ENCODE data around the gene RIBC1. TPM values are rescaled to one million over a fixed set of nuclear protein-coding genes. Genes with fewer than 3 reads are reported as not detected.

RIBC1 gene
- total RNA-seq, 6 experiments from 2014 or later, result 0.21 to 0.43 (median 0.36) TPM

DNA sequence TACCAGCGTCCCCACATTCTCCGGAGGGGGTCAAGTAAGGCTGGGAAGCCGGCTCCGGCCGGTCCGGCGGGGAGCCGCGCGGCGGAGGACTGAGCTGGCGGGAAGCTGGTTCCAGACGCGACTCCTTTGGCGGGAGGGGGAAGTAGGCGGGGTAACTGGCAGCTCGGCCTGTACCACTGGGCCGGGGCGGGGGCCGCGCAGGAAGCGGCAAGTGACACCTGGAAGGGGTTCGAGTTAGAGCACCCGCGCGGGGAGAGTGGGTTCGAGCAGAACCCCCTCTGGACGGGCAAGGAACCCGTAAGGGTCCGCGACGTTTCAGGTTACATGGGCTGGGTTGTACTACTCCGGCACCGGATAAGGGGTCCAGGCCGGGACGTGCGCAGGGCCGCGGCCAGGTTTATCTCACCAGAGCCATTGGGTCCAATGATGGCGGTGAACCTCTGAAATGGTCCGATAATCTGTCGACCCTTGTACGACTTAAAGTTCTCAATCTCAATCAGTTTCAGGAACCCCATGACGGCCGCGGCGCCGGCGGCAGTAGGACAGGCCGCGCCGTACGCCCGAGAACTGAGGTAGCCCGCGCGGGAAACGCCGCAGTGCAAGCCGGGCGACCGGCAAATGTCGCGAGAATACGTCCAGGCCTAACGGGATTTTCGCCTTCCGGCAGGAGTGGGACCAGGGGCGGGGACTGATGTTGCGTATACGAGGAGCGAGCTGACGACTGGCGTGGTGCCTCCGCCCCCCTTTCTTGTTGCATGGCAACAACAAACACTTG is 400 bp upstream of the RIBC1 start, which contains the start of gene SMC1A:
Gene SMC1A, minus strand, starts transcription at position 569 of the 775 bp plus-strand sequence. Its CDS starts 54 bp downstream, at position 515.
- DNase-seq, result peak; percentile 97
- Mint-ChIP-seq H3K9me3 (no peaks in the 10 kb centered on the region), H3K27ac (peak within 1 kb of the TSS; percentile 94), H3K4me1 (ENCODE audit: low read depth) (peaks cover 32% of the 10 kb centered on the region), H3K27me3 (ENCODE audit: insufficient read depth) (peaks cover 3% of the 10 kb centered on the region), H3K4me3 (peak within 1 kb of the TSS; percentile 91), H3K36me3 (ENCODE audit: low read depth) (peaks cover 5% of the 10 kb centered on the region; the same call in 1 of the 2 replicates)
- TF ChIP-seq, protein P1, sequence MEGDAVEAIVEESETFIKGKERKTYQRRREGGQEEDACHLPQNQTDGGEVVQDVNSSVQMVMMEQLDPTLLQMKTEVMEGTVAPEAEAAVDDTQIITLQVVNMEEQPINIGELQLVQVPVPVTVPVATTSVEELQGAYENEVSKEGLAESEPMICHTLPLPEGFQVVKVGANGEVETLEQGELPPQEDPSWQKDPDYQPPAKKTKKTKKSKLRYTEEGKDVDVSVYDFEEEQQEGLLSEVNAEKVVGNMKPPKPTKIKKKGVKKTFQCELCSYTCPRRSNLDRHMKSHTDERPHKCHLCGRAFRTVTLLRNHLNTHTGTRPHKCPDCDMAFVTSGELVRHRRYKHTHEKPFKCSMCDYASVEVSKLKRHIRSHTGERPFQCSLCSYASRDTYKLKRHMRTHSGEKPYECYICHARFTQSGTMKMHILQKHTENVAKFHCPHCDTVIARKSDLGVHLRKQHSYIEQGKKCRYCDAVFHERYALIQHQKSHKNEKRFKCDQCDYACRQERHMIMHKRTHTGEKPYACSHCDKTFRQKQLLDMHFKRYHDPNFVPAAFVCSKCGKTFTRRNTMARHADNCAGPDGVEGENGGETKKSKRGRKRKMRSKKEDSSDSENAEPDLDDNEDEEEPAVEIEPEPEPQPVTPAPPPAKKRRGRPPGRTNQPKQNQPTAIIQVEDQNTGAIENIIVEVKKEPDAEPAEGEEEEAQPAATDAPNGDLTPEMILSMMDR (IDR thresholded peaks at IDR 0.05), result no peak

DNA sequence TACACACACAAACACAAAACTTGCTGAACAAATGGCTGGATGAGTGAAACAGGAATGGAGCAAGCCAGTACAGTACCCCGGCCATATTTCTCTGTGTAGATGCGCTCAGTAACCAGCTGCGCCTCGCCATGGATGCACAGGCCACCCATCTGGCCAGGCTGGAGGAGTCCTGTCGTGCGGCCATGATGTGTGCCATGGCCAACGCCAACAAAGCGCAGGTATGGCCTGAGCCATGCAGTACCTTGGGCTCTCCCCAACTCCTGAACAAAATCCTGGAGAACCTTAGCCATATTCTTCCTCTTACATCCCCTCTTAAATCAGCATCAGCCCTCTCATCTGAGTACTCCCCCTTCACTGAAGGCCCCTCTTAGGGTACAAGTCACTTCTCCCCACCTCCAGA is 7.1 kb downstream of the RIBC1 start:
- TF ChIP-seq, protein P1 (IDR thresholded peaks at IDR 0.05), result no peak
- peaks cover 15% of the 10 kb centered on the region; the same call in 1 of the 2 replicates for H3K36me3 Mint-ChIP-seq (ENCODE audit: low read depth)
- no peaks in the 10 kb centered on the region for H3K9me3 Mint-ChIP-seq
- H3K27me3 Mint-ChIP-seq (ENCODE audit: insufficient read depth), result no peaks in the 10 kb centered on the region; the same call in 1 of the 2 replicates
- DNase-seq, result no peak
- no peak overlapping the region; the same call in 1 of the 2 replicates for H3K27ac Mint-ChIP-seq
- peaks cover 5% of the 10 kb centered on the region for H3K4me1 Mint-ChIP-seq (ENCODE audit: low read depth)
- H3K4me3 Mint-ChIP-seq, result no peak overlapping the region

DNA sequence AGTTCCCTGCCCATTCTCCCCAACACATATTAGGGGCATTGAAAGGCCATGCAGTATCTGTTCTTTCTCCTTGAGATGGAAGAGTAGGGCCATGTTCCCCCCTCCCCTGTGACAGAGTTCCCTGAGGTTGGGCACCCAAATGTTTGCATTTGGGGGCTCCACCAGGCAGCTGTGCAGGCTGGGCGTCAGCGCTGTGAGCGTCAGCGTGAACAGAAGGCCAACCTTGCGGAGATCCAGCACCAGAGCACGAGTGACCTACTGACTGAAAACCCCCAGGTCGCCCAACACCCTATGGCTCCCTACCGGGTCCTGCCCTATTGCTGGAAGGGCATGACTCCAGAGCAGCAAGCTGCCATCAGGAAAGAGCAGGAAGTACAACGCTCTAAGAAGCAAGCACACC is 7.6 kb downstream of the RIBC1 start:
- Mint-ChIP-seq H3K4me1 (ENCODE audit: low read depth) (peaks cover 7% of the 10 kb centered on the region), H3K27ac (no peak overlapping the region; the same call in 1 of the 2 replicates), H3K36me3 (ENCODE audit: low read depth) (peaks cover 15% of the 10 kb centered on the region; the same call in 1 of the 2 replicates), H3K27me3 (ENCODE audit: insufficient read depth) (no peaks in the 10 kb centered on the region; the same call in 1 of the 2 replicates), H3K4me3 (no peak overlapping the region), H3K9me3 (no peaks in the 10 kb centered on the region)
- TF ChIP-seq, protein P1 (IDR thresholded peaks at IDR 0.05), result no peak
- no peak for DNase-seq

DNA sequence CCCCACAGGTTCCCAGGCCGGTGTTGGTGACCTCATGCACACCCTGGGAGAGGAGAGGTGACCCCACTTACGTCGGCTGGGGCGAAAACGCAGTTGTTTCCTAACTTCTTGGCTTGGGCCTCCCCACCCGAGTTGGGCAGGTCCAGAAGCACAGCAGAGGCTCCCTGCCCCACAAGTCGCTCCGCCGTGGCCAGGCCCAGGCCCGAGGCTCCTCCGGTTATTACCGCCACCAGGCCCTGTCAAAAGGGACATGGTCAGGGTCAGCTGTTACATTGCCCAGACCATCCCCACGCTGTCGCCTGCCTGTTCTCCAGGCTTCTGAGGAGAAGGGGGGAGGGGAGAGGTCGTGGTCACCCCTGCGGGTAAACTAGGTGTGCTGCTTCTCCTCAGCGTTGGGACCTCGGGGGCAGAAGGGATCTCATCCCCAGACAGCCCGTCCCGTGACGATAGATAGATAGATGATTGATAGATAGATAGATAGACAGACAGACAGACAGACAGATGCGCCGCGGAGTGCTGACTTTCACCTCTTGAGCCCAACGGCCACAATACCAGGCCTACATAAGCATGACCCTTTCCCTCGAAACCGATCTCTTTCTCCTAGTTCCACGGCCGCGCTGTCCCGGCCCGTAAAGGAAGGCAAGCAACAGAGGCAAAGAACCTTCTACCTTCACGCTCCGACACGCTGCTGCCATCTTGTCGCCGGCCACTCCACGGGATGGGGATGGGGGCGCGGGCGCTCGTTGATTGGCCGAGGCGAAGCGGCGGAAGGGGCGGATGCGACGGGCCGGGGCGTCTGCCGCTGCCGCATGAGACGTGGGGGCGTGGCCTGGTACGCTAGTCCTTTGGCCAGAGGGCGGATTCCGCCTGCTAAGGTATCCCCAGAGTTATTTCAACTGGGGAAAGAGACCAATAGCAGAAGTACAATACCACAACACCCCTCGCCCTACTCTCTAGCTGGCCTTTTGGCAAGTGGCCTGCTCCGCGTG is 11.3 kb downstream of the RIBC1 start, which contains the start of gene HSD17B10:
Gene HSD17B10, minus strand, starts transcription at position 720 of the 989 bp plus-strand sequence. Its CDS starts 25 bp downstream, at position 695.
- no peaks in the 10 kb centered on the region for H3K9me3 Mint-ChIP-seq
- H3K4me3 Mint-ChIP-seq, result peak within 1 kb of the TSS; percentile 98
- peaks cover 15% of the 10 kb centered on the region; the same call in 1 of the 2 replicates for H3K36me3 Mint-ChIP-seq (ENCODE audit: low read depth)
- TF ChIP-seq, protein P1 (IDR thresholded peaks at IDR 0.05), result no peak
- peak within 1 kb of the TSS; percentile 86 for H3K27ac Mint-ChIP-seq
- H3K27me3 Mint-ChIP-seq (ENCODE audit: insufficient read depth), result no peaks in the 10 kb centered on the region; the same call in 1 of the 2 replicates
- peak; percentile 69 for DNase-seq
- peaks cover 7% of the 10 kb centered on the region for H3K4me1 Mint-ChIP-seq (ENCODE audit: low read depth)

DNA sequence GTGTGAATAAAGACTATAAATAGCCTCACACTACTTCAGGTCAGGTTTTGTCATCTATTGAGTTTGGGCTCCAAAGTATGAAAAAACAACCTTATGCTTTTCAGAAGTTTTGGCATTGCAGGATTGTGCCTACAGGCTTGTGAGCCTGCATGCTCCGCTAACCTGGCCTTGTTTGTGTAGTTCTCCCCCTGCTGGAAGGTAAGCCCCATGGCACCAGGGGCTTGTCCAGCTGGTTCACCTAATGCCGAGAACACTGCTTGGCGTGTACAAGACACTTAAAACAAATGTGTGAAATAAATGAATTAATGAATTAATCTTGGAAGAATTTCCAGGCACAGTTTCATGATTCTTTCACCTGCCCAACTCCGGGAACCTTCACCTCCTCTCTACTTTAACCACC is 13.3 kb downstream of the RIBC1 start:
- TF ChIP-seq, protein P1 (IDR thresholded peaks at IDR 0.05), result peak; percentile 81
- Mint-ChIP-seq H3K4me1 (ENCODE audit: low read depth) (peaks cover 14% of the 10 kb centered on the region), H3K9me3 (no peaks in the 10 kb centered on the region), H3K27ac (no peak overlapping the region), H3K36me3 (ENCODE audit: low read depth) (peaks cover 10% of the 10 kb centered on the region; the same call in 1 of the 2 replicates), H3K4me3 (no peak overlapping the region), H3K27me3 (ENCODE audit: insufficient read depth) (no peaks in the 10 kb centered on the region; the same call in 1 of the 2 replicates)
- DNase-seq, result peak; percentile 55

Measured in HFFc6 (cell line).